GM18511 (cell line): ENCODE measurements around the gene CRYBA4.
A peak's percentile ranks its signal among the peaks of the same experiment; 100 is the strongest.

Source experiments
- ATAC-seq: cut with Tn5 transposase; IDR thresholded peaks from one replicate; pipeline ENCODE4 v1.9.1; 2021; ENCODE audit warnings: mild to moderate bottlenecking, moderate library complexity; ENCODE audit not compliant: unreplicated experiment

Gene CRYBA4

DNA sequence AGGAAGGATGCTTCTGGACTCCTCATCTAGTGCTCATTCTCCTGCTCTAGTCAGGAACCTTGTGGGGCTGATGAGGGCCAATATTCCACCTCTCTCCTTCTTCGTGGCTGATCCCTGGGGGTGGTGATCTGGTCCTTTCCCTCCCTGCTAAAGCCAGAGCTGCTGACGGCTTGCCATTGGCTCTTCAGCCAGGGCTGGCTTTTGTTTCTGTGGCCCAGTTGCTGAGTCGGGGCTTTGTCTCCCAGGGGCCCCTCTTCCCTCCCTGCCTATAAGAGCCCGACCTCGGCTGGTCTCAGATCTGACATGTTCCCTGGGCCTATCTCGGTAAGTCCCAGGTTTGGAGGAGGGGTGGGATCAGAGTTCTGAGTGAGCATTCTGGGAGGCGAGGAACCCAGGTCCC lies at the start of gene CRYBA4:
Gene CRYBA4, plus strand, starts transcription at position 301 of the 400 bp plus-strand sequence. CDS start 634 bp downstream, outside the sequence.
- ATAC-seq: no peak

DNA sequence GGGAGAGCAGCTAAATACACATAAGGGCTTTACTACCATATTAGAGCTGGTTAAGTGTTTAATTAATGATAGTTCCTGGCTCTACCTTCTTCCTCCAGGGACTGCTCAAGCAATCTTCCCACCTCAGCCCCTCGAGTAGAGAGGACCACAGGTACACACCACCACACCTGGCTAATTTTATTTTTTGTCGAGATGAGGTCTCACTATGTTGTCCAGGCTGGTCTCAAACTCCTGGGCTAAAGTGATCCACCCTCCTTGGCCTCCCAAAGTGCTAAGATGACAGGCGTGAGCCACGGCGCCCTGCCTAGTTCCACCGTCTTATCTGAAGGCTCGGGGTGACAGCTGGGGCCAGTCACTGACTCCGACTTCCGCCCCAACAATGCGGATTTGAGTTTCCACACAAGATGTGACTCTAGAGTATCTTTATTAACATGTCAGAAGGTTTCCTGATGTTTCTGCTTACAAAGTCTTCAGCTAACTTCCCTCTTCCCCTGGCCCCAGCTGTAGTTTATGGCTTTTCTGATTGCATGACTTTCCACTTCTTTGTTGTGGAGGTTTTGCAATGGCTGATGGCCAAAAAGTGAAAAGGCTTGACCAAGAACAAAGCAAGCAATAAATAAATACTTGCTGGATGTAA lies 48.6 kb upstream of the CRYBA4 start:
- no peak for ATAC-seq

DNA sequence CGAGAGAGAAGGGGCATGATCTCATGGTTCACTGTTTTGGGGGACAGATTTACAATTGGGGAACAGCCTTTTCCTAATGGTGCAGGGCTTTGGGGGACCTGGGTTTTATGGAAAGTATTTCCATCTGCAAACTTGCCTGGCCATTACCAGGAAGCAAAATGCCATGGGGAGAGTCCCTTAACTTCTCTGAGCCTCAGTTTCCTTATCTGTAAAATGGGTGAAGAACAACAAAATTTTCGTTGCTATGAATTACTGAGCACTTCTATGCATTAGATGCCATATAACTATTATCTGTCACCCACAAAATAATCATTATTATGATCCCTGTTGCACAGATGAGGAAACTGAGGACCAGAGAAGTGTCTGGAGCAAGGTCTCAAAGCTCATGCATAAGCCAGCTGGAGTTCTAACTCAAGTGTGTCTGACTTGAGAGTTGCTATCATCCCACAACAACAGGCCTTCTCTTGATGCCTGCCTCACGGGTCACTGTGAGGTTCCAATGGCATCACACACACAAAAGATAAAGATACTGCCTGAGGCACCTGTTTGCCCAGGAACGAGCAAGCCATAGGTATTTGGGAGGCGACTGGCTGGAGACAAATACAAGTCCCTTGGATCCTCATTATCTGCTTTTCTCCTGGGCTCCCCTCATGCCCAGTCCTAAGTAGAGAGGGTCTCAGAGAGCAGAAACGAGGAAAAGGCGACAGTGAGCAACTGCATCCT lies 47.6 kb upstream of the CRYBA4 start:
- ATAC-seq: no peak

DNA sequence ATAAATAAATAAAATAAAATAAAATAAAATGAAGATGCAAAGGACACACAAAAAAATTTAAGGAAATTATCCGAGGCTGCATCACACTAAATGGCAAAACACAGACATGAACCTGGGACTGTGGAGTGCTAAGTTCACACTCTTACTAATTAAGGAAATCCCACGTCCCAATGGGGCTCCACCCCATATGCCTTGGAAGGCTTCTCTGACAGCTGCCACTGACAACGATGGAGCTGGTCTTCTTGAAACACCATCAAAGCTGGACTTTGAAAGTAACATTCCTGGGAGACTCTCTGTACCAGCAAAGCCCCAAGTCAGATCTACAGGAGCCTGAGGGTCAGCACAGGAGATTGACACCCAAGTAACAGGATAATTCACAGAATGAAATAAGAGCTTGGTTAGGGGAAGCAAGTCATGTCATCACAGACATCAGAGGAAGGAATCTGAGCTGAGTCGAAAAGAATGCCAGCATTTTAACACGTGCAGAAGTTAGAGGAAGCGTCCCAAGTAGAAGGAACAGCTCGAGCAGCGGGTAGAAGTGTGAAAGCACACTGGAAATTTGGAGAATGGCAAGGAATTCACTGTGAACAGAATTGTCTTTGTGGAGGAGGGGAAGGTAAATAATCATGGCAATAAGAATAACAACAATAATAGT lies 45.6 kb upstream of the CRYBA4 start:
- no peak for ATAC-seq

DNA sequence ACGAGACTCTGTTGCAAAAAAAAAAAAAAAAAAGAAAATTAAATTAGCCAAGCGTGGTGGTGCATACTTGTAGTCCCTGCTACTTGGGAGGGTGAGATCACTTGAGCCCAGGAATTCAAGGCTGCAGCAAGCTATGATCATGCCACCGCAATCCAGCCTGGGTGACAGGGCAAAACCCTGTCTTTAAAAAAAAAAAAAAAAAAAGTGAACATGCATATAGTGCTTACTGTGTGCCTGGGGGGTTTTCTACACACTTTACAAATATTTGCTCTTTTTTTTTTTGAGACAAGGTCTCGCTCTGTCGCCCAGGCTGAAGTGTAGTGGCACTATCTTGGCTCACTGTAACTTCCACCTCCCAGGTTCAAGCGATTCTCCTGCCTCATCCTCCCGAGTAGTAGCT lies 44.7 kb upstream of the CRYBA4 start:
- no peak for ATAC-seq

DNA sequence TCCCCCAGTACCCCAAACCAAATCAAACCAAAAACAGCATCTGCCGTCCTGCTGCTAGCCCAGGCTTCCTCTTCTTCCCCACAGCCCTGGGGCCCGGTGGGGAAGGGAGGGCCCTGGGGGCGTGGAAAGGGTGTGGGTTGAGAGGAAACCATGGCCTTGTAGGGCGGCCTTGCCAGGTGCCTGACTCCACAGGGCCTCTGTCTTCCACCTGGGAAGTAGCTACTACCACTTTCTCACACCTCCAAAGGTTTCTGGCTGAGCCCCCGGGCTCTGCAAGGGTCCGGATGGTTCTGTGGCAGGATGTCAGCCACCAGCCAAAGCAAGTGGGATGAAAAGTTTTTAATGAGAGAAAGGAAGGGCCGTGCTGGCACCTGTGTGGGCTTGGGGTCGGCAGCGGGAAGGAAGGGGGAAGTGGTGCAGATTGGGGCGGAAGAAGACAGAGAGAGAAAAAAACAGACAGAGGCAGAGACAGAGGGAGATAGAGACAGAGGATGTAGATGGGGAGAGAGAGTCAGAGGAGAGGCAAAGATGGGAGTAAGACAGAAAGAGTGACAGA lies 42.4 kb upstream of the CRYBA4 start:
- ATAC-seq: peak; percentile 83

DNA sequence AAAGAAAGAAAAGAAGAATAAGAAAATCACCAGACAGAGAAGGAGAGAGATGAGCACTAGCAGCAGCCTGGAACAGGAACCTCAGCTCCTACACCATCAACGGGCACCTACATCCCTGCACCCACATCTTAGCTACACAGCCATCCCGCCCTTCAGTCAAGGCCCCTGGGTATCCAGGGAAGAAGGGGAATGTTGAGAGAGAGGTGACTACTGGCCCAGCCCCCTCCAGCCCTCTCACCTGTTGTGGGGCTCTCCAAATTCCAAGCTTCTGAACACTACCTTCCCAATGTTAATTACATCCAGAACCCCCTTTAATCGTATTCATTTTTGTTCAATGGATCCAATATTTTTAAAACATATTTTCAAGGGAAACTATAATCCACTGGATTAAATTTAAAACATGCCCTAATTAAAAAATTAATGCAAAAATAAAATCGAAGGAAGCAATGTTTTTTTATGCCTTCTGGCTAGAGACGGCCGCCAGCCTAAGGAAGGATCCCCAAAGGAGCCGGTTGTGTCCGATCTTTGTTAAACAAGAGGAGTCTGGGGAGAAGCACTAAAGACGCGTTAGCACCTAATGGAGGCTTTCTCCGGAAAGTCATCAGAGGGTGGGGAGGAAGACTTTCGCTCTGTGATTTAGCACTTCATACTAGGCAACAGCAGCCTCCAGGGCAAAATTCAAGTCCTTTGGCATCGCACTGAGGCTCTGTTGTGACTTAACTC lies 41.4 kb upstream of the CRYBA4 start:
- ATAC-seq: no peak

DNA sequence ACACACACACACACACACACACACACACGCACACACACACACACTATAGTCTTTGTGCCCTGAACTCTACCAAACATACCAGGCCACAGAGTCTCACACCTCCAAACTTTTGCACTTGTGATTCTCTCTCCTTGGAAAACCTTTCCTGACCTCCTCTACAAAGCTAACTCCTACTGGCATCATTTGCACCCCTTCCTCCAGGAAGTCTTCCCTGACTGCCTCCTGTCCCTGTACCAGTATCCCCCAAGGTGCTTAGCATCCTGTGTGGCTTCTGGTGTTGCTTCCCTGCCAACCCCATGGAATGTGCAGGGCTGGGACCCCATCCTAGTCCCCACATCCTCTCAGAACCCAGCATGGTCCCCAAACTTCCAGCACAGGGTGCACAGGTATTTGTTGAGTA lies 40.7 kb upstream of the CRYBA4 start:
- ATAC-seq: no peak

DNA sequence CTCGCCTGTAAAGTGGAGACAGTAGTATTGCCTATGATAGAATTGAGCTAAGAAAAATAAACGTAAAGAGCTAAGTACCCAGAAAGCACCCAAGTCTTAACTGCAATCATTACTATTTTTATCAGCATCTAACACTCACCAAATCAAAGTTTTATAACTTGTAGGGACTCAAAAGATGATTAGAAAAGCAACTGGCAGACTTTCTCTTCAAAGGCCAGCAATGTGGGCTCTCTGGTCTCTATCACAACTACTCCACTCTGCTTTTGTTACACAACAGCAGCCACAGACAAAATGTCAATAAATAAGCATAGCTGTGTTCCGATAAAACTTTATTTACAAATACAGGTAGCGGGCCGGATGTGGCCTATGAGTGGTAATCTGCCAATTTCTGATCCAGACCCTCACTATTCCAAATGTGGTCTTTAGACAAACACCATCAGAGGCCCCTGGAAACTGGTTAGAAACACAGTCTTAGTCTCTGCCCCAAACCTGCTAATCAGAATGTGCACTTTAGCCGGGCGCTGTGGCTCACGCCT lies 40.1 kb upstream of the CRYBA4 start:
- no peak for ATAC-seq

DNA sequence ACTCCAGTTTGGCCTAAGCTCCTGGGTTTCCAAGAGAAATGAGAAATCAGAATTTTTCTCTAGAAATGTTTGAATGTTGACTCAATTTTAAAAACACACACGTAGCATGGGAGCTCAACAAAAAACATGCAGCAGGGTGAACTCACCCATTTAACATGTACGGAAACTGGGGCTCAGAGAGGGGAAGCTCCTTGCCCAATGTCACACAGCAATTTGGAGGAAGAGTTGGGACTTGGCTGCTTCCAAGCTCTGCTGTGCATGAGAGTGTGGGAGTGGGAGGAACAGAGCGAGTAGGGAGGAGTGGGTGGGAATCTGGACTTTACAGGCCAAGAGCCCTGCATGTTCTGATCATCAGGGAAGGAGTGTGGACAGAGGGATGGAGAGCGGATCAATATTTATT lies 37.8 kb upstream of the CRYBA4 start:
- ATAC-seq: no peak

DNA sequence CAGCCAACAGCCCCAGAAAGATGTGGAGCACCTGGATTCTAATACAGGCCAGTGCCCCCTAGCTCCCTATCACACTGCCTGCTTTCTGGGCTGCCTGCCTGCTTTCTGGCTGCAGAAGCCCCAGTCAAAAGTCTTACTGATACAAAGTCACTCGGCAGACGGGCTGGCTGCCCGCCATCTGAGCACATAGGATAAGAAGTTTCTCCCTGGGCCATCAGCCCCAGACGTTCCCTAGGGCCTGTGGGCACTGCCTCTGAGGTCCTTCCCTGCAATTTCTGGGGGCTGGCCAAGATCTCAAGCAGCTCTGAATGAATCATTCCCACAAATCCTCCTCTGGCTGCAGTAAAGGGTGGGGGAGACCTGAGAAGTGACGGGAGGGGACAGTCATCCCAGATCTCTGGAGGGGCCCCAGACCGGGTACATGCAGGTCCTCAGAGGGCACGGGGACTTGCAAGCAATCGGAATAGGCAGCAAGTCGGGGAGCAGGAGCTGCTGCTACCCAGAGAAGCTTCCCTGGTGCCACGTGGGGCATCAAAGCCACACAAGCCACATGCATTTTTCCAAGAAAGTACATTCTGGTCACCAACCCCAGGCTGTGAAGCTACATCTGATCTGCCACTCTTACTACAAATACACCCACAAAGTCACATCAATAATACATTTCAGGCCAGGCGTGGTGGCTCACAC lies 36.5 kb upstream of the CRYBA4 start:
- ATAC-seq: no peak

DNA sequence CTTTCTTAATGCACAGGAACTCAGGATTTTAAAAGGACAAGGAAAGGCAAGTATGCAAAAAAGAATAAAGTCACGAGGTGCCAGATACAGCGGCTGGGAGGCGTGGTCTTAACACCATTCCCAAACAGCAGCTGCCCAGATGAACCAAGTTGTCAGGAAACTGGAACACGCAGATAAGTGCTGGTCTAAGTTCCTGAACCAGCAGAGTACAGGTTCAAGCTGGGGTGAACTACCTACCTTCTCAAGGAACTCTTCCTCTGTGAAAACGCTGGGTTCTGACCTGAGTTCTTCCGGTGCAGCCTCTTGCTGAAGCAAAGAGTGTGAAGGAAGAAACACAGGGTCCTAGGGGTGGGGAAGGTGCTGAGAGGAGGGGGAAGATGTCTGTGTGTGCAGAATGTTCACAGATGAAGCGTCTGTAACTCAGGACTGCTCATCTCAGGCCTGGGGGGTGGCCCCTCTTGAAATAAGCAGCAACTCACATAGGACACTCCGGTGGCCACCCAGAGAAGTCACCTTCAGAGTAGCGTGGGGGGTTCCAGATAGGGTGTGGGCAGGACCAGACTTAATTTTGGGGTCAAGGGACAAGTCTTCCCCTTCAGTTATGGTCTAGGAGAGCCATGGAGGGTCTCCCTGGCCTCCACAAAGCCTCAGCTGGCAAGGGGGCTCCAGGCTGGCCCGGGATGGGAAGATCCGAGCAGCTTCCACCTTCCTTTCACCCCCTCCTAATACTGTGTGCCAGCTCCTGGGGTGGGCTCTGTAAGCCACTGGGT lies 35.0 kb upstream of the CRYBA4 start:
- no peak for ATAC-seq

DNA sequence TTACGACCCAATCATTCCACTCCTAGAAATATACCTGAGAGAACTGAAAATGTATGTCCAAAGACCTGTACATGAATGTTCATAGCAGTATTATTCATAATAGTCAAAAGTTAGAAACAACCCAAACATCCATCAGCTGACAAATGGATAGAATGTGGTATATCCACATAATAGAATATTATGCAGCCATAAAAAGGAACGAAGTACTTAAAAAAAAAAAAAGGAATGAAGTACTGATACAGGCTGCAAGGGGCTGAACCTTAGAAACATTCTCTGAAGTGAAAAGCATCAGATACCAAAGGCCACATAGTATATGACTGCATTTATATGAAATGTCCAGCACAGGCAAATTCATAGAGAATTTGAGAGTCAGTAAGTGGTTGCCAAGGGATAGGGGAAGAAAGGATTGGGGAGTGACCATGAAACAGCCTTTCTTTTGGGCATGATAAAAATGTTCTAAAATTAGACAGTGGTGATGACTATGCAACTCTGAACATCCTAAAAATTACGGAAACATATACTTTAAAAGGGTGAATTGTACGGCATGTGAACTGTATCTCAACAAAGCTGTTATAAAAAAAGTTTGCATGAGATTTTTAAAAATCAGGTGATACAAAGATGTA lies 33.7 kb upstream of the CRYBA4 start:
- no peak for ATAC-seq

DNA sequence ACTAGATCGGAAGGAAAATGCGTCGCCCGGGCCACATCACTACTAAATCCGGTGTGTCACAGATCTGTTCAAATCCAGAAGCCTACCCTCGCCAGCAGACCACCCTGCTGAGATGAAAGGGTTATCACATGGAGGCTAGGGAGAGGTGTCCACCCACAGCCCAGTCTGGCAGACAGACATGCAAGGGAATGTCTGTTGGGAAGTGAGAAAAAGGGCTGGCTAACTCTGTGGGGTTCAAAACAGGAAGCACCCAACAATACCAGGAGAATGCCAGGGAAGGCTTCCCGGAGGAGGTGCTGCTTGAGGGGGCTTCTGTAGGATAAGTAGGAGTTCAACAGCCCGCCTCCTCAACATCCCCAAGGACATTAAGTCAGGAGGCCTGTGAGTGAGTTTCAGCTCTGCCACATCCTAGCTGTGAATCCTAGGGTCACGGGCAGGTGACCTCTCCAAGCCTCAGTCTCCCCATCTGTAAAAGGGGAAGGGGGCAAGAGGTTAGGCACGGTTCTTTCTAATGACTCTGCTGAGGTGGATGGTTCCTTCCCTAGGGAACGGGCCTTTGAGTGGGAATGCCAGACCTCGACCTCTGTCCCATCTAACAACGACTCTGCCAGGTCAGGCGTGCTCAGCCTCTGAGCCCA lies 32.9 kb upstream of the CRYBA4 start:
- ATAC-seq: no peak

DNA sequence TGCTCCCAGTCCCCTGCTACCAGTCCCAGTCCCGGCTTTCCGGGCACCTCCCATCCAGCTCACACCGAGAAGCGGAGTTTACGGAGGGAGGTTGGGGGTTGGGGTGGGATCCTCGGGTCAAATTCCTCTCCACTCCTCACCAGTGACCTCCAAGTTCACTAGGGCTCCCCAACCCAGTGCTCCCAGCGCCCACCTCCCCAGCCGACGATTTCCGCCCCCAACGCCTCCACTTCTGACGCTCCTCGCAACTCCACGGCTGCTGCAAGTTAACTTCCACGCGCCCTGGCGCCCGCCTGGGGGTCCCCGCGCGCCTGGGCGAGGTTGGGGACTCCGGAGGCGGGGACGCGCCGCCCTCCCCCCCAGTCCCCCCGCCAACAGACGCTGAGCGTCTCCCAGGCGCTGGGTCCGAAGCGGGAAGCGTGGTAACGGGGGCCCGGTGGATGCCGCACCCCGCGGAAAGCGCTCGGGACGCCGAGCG lies 32.4 kb upstream of the CRYBA4 start:
- ATAC-seq: peak; percentile 21

DNA sequence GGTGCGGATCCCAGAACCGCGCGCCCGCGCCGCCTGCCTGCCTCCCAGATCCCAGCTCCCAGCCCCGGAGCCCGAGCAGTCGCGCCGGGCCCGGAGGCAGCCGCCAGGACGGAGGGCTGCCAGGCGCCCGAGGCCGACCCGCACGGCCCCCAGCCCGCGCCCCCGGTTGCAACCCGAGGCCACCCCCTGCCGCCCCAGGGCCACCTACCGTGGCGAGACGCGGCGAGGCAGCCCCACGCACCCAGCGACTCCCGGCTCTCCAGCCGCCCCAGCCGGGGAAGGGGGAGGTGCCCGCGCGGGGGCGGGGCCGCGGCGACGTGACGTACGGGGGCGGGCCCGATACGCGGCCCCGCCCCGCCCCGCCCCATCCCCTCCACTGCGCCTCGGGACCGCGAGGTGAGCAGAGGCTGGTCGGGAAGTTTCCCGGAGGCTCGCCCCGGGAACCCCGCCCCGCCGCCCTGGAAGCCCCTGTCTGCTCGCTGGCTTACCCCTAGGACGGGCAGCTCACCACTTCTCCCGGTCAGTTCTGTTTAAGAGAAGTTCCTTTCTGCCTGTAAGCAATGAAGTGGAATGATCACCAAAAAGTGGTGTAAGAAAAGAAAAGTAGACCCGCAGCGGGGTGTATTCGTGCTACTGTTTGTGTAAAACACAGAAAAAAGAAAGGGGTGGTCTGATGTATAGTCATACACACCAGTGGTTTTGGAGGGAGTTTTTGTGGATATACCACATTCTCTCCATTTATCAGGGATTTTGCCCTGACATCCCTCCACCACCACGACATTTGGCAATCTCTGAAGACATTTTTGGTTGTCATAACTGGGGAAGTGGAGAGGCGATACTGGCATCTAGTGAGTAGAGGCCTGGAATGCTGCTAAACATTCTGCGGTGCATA lies 31.7 kb upstream of the CRYBA4 start, which contains the start of gene TPST2:
Gene TPST2, minus strand, starts transcription at position 288 of the 892 bp plus-strand sequence. CDS start 48,502 bp downstream, outside the sequence.
- ATAC-seq: peak; percentile 75

DNA sequence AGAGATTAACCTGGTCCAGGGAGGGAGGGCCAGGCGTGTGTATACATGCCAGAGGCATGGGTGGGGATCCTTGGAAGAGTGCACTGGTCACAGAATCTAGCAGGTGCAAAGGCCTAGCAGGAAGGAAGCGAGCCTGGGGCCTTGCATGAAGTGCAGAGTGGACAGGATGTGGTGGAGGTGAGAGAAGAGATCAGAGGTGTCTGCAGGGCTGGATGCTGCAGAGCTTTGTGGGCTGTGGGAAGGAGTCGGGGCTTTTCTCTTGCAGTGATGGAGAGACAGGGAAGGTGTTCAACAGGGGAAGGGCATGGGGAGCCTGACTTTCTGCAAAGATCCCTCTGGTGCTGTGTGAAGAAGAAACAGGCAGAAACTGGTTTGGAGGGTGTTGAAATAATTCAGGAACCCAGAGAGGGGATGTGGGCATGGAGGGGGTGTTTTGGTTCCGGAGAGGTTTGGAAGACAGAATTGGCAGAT lies 29.3 kb upstream of the CRYBA4 start:
- peak; percentile 67 for ATAC-seq
